GM10266 (cell line): Measurements from ENCODE around the gene TC2N.
"Not testable (repeated sequence)": the region's sequence is repeated elsewhere in the genome, so short reads cannot be mapped to it uniquely, and the experiment has no call there.

Experiments used
- DNase-seq: peaks from one replicate; pipeline ENCODE4 v3.0.0; 2012; ENCODE audit errors: extremely low spot score
- TF ChIP-seq, protein P1 (sequence below): IDR thresholded peaks from 2 replicates; pipeline ENCODE4 v1.5.1; 2012; ENCODE audit warnings: mild to moderate bottlenecking, low read depth; ENCODE audit not compliant: control insufficient read depth, insufficient read depth; ENCODE audit errors: missing control alignments

Gene TC2N

GRCh38 chr14:91744068-91744480 lies 123.3 kb downstream of the TC2N start:
- DNase-seq = no peak
- TF ChIP-seq, protein P1, sequence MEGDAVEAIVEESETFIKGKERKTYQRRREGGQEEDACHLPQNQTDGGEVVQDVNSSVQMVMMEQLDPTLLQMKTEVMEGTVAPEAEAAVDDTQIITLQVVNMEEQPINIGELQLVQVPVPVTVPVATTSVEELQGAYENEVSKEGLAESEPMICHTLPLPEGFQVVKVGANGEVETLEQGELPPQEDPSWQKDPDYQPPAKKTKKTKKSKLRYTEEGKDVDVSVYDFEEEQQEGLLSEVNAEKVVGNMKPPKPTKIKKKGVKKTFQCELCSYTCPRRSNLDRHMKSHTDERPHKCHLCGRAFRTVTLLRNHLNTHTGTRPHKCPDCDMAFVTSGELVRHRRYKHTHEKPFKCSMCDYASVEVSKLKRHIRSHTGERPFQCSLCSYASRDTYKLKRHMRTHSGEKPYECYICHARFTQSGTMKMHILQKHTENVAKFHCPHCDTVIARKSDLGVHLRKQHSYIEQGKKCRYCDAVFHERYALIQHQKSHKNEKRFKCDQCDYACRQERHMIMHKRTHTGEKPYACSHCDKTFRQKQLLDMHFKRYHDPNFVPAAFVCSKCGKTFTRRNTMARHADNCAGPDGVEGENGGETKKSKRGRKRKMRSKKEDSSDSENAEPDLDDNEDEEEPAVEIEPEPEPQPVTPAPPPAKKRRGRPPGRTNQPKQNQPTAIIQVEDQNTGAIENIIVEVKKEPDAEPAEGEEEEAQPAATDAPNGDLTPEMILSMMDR = no peak

DNA sequence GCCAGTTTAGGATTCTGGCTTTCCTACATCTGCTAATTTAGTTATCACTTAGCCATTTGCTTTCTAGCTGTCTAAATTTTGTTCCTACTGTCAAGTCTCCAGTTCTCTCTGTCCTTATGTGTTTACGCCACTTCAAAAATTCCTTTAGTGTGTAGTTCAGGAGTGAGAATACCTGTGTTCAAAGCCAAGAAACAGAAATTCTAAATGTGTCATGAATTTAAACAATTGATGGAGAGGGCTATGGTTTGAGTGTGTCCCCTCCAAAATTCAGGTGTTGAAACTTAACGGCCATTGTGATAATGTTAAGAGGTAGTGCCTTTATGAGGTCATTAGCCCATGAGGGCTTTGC lies 124.1 kb downstream of the TC2N start:
- TF ChIP-seq, protein P1 = no peak

DNA sequence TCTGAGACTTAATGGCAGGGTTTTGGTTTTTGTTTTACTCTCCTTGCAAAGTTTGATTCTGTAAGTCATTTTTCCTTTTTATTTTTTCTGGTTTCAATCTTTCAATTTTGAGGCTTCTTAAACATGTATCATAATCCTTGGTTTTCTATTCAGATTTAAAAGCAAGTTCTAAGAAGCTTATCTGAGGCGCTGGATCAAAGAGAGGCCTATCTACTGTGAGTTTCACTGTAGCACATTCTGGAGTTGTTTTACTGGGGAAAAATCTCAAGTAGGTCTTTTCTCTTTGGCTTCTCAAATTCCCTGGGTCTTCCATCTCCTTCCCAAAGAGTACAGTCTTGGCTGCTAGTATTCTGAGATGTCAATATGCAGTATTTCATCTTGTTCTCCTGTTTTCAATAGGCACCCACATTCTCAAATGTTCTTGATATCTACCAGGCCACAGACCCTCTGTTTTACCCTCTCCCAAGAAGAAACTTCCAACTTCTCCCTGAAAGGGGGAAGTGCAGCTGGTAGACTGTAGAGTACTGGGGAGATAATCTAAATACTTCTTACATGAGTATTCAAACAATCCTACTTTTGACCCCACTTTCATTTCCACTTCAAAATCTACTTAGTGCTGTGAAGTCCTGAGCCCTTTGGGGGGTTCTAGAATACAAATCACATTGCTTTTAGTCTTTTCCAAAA lies 124.6 kb downstream of the TC2N start:
- TF ChIP-seq, protein P1 = no peak
- DNase-seq = no peak

More for the DNA sequence above, 124.1 kb downstream of the TC2N start:
- no peak for DNase-seq

- not testable (repeated sequence) for DNase-seq
Measured at GRCh38 chr14:91739867-91740266, 127.5 kb downstream of the TC2N start.

GRCh38 chr14:91737619-91738018 lies 129.7 kb downstream of the TC2N start:
- no peak for DNase-seq
- TF ChIP-seq, protein P1 = no peak

GRCh38 chr14:91732859-91733477 lies 134.4 kb downstream of the TC2N start:
- TF ChIP-seq, protein P1 = no peak
- no peak for DNase-seq

GRCh38 chr14:91732439-91732838 lies 134.9 kb downstream of the TC2N start:
- TF ChIP-seq, protein P1 = no peak
- DNase-seq = no peak
